KMS-11 (cell line): Measurements from ENCODE around the gene LHX3.

Experiments
- H2AFZ ChIP-seq: fragments of 200-600 bp; sonication (generic); 2 replicates; pipeline ENCODE4 v1.6.1; 2016; ENCODE audit warnings: antibody characterized with exemption, mixed run types, low read depth
- H3K27ac ChIP-seq: fragments of 200-600 bp; sonication (generic); 2 replicates; pipeline ENCODE4 v1.6.1; 2016; ENCODE audit warnings: mild to moderate bottlenecking, mixed run types
- H3K27me3 ChIP-seq: fragments of 200-600 bp; sonication (generic); 2 replicates; pipeline ENCODE4 v1.6.1; 2017; ENCODE audit warnings: mild to moderate bottlenecking, low read depth, mixed run types, moderate library complexity; ENCODE audit not compliant: insufficient read depth
- H3K36me3 ChIP-seq: fragments of 200-600 bp; sonication (generic); 2 replicates; pipeline ENCODE4 v1.6.1; 2017; ENCODE audit warnings: mild to moderate bottlenecking, mixed run types; ENCODE audit not compliant: insufficient read depth
- H3K4me1 ChIP-seq: fragments of 200-600 bp; sonication (generic); 2 replicates; pipeline ENCODE4 v1.6.1; 2016; ENCODE audit warnings: mild to moderate bottlenecking, low read depth, mixed run types; ENCODE audit not compliant: poor library complexity, severe bottlenecking
- H3K4me2 ChIP-seq: fragments of 200-600 bp; sonication (generic); 2 replicates; pipeline ENCODE4 v1.7.0; 2016; ENCODE audit warnings: mild to moderate bottlenecking, mixed run types
- H3K4me3 ChIP-seq: fragments of 200-600 bp; sonication (generic); IDR thresholded peaks from 2 replicates; pipeline ENCODE4 v1.6.1; 2017; ENCODE audit warnings: low read depth, low read length, mixed read lengths; ENCODE audit not compliant: insufficient read depth
- H3K79me2 ChIP-seq: fragments of 200-600 bp; sonication (generic); 2 replicates; pipeline ENCODE4 v1.6.1; 2016; ENCODE audit warnings: low read depth, mixed run types; ENCODE audit not compliant: insufficient read depth
- H3K9ac ChIP-seq: fragments of 200-600 bp; sonication (generic); 2 replicates; pipeline ENCODE4 v1.6.1; 2016; ENCODE audit warnings: mild to moderate bottlenecking, mixed run types
- H4K20me1 ChIP-seq: fragments of 200-600 bp; sonication (generic); 2 replicates; pipeline ENCODE4 v1.6.1; 2016; ENCODE audit warnings: mild to moderate bottlenecking, mixed run types; ENCODE audit not compliant: insufficient read depth
- CTCF ChIP-seq: fragments of 200-600 bp; sonication (generic); conservative IDR thresholded peaks from 2 replicates; pipeline ENCODE4 v1.6.1; 2017; ENCODE audit warnings: low read depth, mild to moderate bottlenecking, antibody characterized with exemption, low read length, moderate library complexity, mixed read lengths

The LHX3 gene

GRCh38 chr9:136205707-136205992, 722 bp upstream of the LHX3 start:
- no peak overlapping the region for H3K4me3 ChIP-seq
- H3K27ac ChIP-seq = peak overlapping the region; percentile 75; the same call in 1 of the 2 replicates
- H2AFZ ChIP-seq = no peak overlapping the region
- peaks cover 14% of the 10 kb centered on the region; the same call in 1 of the 2 replicates for H3K27me3 ChIP-seq
- H3K79me2 ChIP-seq = no peaks in the 10 kb centered on the region
- H3K4me2 ChIP-seq = peak overlapping the region; percentile 72
- no peaks in the 10 kb centered on the region for H4K20me1 ChIP-seq
- peaks cover 50% of the 10 kb centered on the region for H3K4me1 ChIP-seq
- TF ChIP-seq CTCF = no peak
- no peak overlapping the region for H3K9ac ChIP-seq
- H3K36me3 ChIP-seq = no peaks in the 10 kb centered on the region

- peaks cover 40% of the 10 kb centered on the region for H3K4me1 ChIP-seq
These were observed 653 bp downstream of the LHX3 start for GRCh38 chr9:136204145-136204805.

GRCh38 chr9:136203408-136204144, 1.4 kb downstream of the LHX3 start:
- Histone ChIP-seq H3K4me2 (no peak overlapping the region), H3K27ac (no peak overlapping the region), H3K36me3 (no peaks in the 10 kb centered on the region), H3K4me3 (no peak overlapping the region), H3K4me1 (peaks cover 33% of the 10 kb centered on the region), H4K20me1 (no peaks in the 10 kb centered on the region), H3K27me3 (peaks cover 29% of the 10 kb centered on the region; the same call in 1 of the 2 replicates), H3K9ac (no peak overlapping the region), H2AFZ (no peak overlapping the region), H3K79me2 (no peaks in the 10 kb centered on the region)
- no peak for TF ChIP-seq CTCF

More at GRCh38 chr9:136204145-136204805, 653 bp downstream of the LHX3 start:
- Histone ChIP-seq H4K20me1 (no peaks in the 10 kb centered on the region), H3K27me3 (peaks cover 26% of the 10 kb centered on the region; the same call in 1 of the 2 replicates), H3K4me3 (no peak overlapping the region), H3K27ac (no peak overlapping the region), H3K79me2 (no peaks in the 10 kb centered on the region), H3K36me3 (no peaks in the 10 kb centered on the region), H3K9ac (no peak overlapping the region), H2AFZ (no peak overlapping the region), H3K4me2 (no peak overlapping the region)
- TF ChIP-seq CTCF = no peak

GRCh38 chr9:136202454-136203407, 2.2 kb downstream of the LHX3 start:
- peaks cover 37% of the 10 kb centered on the region for H3K27me3 ChIP-seq
- no peak overlapping the region for H3K4me3 ChIP-seq
- H3K79me2 ChIP-seq = no peaks in the 10 kb centered on the region
- no peak overlapping the region for H3K27ac ChIP-seq
- TF ChIP-seq CTCF = no peak
- peaks cover 26% of the 10 kb centered on the region for H3K4me1 ChIP-seq
- no peaks in the 10 kb centered on the region for H4K20me1 ChIP-seq
- no peaks in the 10 kb centered on the region for H3K36me3 ChIP-seq
- H3K9ac ChIP-seq = no peak overlapping the region
- no peak overlapping the region for H3K4me2 ChIP-seq
- H2AFZ ChIP-seq = no peak overlapping the region
